ENCODE measurements around the gene IPO8.

IPO8 gene

DNA sequence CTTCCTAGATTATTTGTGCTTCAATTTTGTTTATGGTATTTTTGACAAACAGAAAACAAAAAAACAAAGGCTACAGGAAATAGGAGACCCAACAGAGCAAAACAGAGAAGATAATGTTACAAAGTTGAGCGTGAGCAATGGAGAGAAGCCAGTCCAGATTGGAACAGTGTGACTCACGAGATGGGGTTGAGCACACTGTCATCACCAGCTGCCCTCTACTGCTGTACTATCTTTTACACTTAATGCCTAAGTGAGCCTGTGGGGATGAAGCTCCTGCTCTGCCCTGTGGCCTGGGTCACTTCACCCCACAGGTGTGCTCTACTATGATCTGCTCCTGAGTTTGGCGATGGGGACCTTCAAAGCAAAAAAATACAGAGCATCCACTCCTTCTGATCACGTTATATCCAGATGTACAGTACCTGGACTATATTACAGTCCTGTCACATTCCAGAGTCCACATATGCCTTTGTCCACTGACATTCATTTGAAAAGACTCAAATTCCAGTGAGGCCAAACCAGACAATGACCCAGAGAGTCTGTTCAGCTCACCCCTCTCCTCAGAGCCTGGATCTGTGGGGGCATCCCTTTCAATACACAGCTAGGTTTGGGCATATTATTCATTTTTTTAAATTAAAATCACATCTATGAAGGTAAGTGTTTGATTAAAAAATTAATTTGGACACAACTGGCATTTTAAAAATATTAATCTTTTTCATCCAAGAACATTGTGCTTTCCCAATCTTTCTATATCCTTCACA, 4.4 kb downstream of the IPO8 start:
- Histone ChIP-seq H3K27me3 (ENCODE audit: control insufficient read depth, insufficient read depth, low read length) (no peaks in the 10 kb centered on the region), H3K4me1 (ENCODE audit: control insufficient read depth, insufficient read depth, low read length) (peaks cover 10% of the 10 kb centered on the region), H3K36me3 (ENCODE audit: control insufficient read depth, insufficient read depth, low read length) (no peaks in the 10 kb centered on the region), H3K4me3 (ENCODE audit: low read depth, low read length) (no peak overlapping the region), H3K9me3 (ENCODE audit: control insufficient read depth, insufficient read depth, low read depth, low read length) (no peaks in the 10 kb centered on the region), H3K27ac (ENCODE audit: low read depth, low read length) (no peak overlapping the region), H3K9ac (ENCODE audit: low read length) (no peak overlapping the region)

DNA sequence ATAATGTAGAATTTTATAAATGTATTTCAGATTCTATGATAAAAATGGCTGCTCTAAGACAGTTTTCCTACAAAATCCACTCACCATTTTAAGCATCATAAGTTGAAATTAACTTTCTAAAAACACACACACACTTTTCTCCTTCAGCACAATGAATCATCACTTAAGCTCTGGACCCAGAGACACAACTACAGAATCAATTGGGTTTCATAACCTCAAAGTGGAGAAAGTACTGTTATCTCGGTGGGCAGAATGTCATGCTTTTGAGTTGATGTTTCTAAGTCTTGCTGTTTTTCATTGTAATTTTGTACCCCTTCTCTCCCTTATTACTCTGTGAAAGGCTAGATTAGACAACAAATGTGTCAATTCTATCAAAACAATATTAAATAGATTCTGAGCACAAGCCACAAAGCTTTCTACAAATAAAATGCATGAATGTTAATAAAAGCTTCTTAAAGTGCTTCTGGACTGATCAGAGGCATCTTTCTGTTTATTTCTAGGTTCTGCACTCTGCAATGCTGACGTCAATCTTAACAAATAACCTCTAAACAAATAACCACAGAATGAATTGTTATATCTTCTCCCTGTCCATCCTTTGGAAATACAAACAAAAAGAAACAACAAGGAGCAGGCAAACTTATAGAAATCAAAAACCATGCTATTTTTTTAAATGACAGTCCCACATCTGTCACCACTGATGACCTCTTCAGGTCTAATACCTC, 8.2 kb downstream of the IPO8 start:
- no peak overlapping the region for H3K9ac ChIP-seq (ENCODE audit: low read length)
- peaks cover 4% of the 10 kb centered on the region for H3K36me3 ChIP-seq (ENCODE audit: control insufficient read depth, insufficient read depth, low read length)
- H3K27me3 ChIP-seq (ENCODE audit: control insufficient read depth, insufficient read depth, low read length) = no peaks in the 10 kb centered on the region
- H3K27ac ChIP-seq (ENCODE audit: low read depth, low read length) = no peak overlapping the region
- H3K4me1 ChIP-seq (ENCODE audit: control insufficient read depth, insufficient read depth, low read length) = no peaks in the 10 kb centered on the region
- no peaks in the 10 kb centered on the region for H3K9me3 ChIP-seq (ENCODE audit: control insufficient read depth, insufficient read depth, low read depth, low read length)
- H3K4me3 ChIP-seq (ENCODE audit: low read depth, low read length) = no peak overlapping the region

- Histone ChIP-seq H3K4me1 (ENCODE audit: control insufficient read depth, insufficient read depth, low read length) (no peaks in the 10 kb centered on the region), H3K9me3 (ENCODE audit: control insufficient read depth, insufficient read depth, low read depth, low read length) (no peaks in the 10 kb centered on the region), H3K4me3 (ENCODE audit: low read depth, low read length) (no peak overlapping the region), H3K27me3 (ENCODE audit: control insufficient read depth, insufficient read depth, low read length) (no peaks in the 10 kb centered on the region), H3K27ac (ENCODE audit: low read depth, low read length) (no peak overlapping the region), H3K36me3 (ENCODE audit: control insufficient read depth, insufficient read depth, low read length) (peaks cover 37% of the 10 kb centered on the region), H3K9ac (ENCODE audit: low read length) (no peak overlapping the region)
Observed at GRCh38 chr12:30679241-30679640, 16.4 kb downstream of the IPO8 start.

- peaks cover 39% of the 10 kb centered on the region for H3K36me3 ChIP-seq (ENCODE audit: control insufficient read depth, insufficient read depth, low read length)
- H3K27ac ChIP-seq (ENCODE audit: low read depth, low read length) = no peak overlapping the region
- no peaks in the 10 kb centered on the region for H3K9me3 ChIP-seq (ENCODE audit: control insufficient read depth, insufficient read depth, low read depth, low read length)
- no peak overlapping the region for H3K4me3 ChIP-seq (ENCODE audit: low read depth, low read length)
- H3K4me1 ChIP-seq (ENCODE audit: control insufficient read depth, insufficient read depth, low read length) = no peaks in the 10 kb centered on the region
- no peak overlapping the region for H3K9ac ChIP-seq (ENCODE audit: low read length)
- H3K27me3 ChIP-seq (ENCODE audit: control insufficient read depth, insufficient read depth, low read length) = no peaks in the 10 kb centered on the region
Observed at GRCh38 chr12:30678221-30678620, 17.4 kb downstream of the IPO8 start.

DNA sequence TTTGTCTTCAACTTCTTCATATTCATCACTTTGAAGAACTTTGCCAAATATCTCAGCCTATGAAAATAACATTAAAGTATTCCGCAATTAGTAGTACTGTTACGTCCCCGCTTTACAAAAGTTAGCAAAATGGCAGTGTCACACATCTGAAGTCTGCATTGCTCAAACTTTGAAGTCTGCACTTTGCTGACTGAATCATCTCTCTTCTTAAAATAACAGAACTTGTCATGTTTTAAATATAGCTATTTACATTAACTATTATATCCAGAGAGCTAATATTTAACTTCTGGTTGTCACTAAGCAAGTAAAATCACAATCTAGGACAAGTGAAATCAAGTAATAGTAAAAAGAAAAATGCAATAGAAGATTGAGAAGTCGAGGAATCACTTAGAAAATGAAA, 34.5 kb downstream of the IPO8 start:
- Histone ChIP-seq H3K9ac (ENCODE audit: low read length) (no peak overlapping the region), H3K9me3 (ENCODE audit: control insufficient read depth, insufficient read depth, low read depth, low read length) (no peaks in the 10 kb centered on the region), H3K27me3 (ENCODE audit: control insufficient read depth, insufficient read depth, low read length) (no peaks in the 10 kb centered on the region), H3K4me3 (ENCODE audit: low read depth, low read length) (no peak overlapping the region), H3K36me3 (ENCODE audit: control insufficient read depth, insufficient read depth, low read length) (peaks cover 30% of the 10 kb centered on the region), H3K27ac (ENCODE audit: low read depth, low read length) (no peak overlapping the region), H3K4me1 (ENCODE audit: control insufficient read depth, insufficient read depth, low read length) (no peaks in the 10 kb centered on the region)

GRCh38 chr12:30652034-30652696, 43.5 kb downstream of the IPO8 start:
- Histone ChIP-seq H3K4me1 (ENCODE audit: control insufficient read depth, insufficient read depth, low read length) (no peaks in the 10 kb centered on the region), H3K27me3 (ENCODE audit: control insufficient read depth, insufficient read depth, low read length) (no peaks in the 10 kb centered on the region), H3K9me3 (ENCODE audit: control insufficient read depth, insufficient read depth, low read depth, low read length) (no peaks in the 10 kb centered on the region), H3K36me3 (ENCODE audit: control insufficient read depth, insufficient read depth, low read length) (peaks cover 12% of the 10 kb centered on the region; the same call in 1 of the 2 replicates), H3K9ac (ENCODE audit: low read length) (no peak overlapping the region), H3K4me3 (ENCODE audit: low read depth, low read length) (no peak overlapping the region), H3K27ac (ENCODE audit: low read depth, low read length) (no peak overlapping the region)

- Histone ChIP-seq H3K4me1 (ENCODE audit: control insufficient read depth, insufficient read depth, low read length) (peaks cover 12% of the 10 kb centered on the region), H3K36me3 (ENCODE audit: control insufficient read depth, insufficient read depth, low read length) (peaks cover 6% of the 10 kb centered on the region; the same call in 1 of the 2 replicates), H3K4me3 (ENCODE audit: low read depth, low read length) (no peak overlapping the region), H3K9me3 (ENCODE audit: control insufficient read depth, insufficient read depth, low read depth, low read length) (no peaks in the 10 kb centered on the region), H3K27me3 (ENCODE audit: control insufficient read depth, insufficient read depth, low read length) (no peaks in the 10 kb centered on the region), H3K9ac (ENCODE audit: low read length) (no peak overlapping the region), H3K27ac (ENCODE audit: low read depth, low read length) (no peak overlapping the region)
Observed at GRCh38 chr12:30646821-30647220, 48.8 kb downstream of the IPO8 start.

DNA sequence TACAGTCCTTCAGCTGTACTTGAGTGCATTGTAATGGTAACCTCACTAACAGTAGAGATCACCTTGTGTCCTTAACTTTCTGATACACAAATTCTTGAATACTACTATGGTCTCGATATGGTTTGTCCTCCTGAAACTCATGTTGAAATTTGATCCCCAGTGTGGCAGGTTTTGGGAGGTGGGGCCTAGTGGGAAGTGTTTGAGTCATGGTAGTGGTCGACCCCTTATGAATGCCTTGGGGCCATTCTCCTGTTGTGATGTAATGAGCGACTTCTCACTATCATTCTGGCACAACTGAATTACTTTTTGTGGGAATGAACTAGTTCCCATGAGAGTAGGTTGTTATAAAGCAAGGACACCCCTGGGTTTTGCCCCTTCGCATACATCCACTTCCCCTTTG, 52.3 kb downstream of the IPO8 start:
- H3K36me3 ChIP-seq (ENCODE audit: control insufficient read depth, insufficient read depth, low read length) = peaks cover 4% of the 10 kb centered on the region
- no peak overlapping the region for H3K4me3 ChIP-seq (ENCODE audit: low read depth, low read length)
- no peak overlapping the region for H3K27ac ChIP-seq (ENCODE audit: low read depth, low read length)
- H3K4me1 ChIP-seq (ENCODE audit: control insufficient read depth, insufficient read depth, low read length) = peaks cover 12% of the 10 kb centered on the region
- H3K9me3 ChIP-seq (ENCODE audit: control insufficient read depth, insufficient read depth, low read depth, low read length) = no peaks in the 10 kb centered on the region
- H3K9ac ChIP-seq (ENCODE audit: low read length) = no peak overlapping the region
- H3K27me3 ChIP-seq (ENCODE audit: control insufficient read depth, insufficient read depth, low read length) = no peaks in the 10 kb centered on the region

GRCh38 chr12:30640392-30640791, 55.3 kb downstream of the IPO8 start:
- Histone ChIP-seq H3K9ac (ENCODE audit: low read length) (no peak overlapping the region), H3K36me3 (ENCODE audit: control insufficient read depth, insufficient read depth, low read length) (peaks cover 10% of the 10 kb centered on the region), H3K9me3 (ENCODE audit: control insufficient read depth, insufficient read depth, low read depth, low read length) (no peaks in the 10 kb centered on the region), H3K4me1 (ENCODE audit: control insufficient read depth, insufficient read depth, low read length) (peaks cover 9% of the 10 kb centered on the region), H3K27me3 (ENCODE audit: control insufficient read depth, insufficient read depth, low read length) (no peaks in the 10 kb centered on the region), H3K4me3 (ENCODE audit: low read depth, low read length) (no peak overlapping the region), H3K27ac (ENCODE audit: low read depth, low read length) (no peak overlapping the region)

GRCh38 chr12:30635385-30635784, 60.3 kb downstream of the IPO8 start:
- no peaks in the 10 kb centered on the region for H3K9me3 ChIP-seq (ENCODE audit: control insufficient read depth, insufficient read depth, low read depth, low read length)
- H3K9ac ChIP-seq (ENCODE audit: low read length) = no peak overlapping the region
- H3K27me3 ChIP-seq (ENCODE audit: control insufficient read depth, insufficient read depth, low read length) = no peaks in the 10 kb centered on the region
- H3K36me3 ChIP-seq (ENCODE audit: control insufficient read depth, insufficient read depth, low read length) = peaks cover 41% of the 10 kb centered on the region
- H3K27ac ChIP-seq (ENCODE audit: low read depth, low read length) = no peak overlapping the region
- H3K4me1 ChIP-seq (ENCODE audit: control insufficient read depth, insufficient read depth, low read length) = no peaks in the 10 kb centered on the region
- H3K4me3 ChIP-seq (ENCODE audit: low read depth, low read length) = no peak overlapping the region

DNA sequence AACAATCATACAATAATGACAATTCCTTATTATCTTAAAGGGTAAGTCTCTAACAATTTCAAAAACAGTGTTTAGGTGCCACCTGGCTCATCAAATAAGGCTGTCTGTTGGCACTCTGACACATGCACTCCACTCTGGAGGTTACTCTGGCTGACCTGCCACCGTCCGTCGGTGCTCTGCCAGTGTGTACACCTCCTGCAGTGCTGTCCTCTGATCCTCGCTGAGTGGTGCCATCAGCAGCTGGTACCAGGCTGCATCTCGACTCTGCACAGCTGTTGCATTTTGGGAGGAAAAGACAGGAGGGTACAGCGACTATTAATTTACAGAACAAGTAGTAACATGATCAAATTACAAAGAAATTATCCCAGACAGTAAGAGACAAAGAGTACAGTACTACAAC, 63.9 kb downstream of the IPO8 start:
- Histone ChIP-seq H3K9ac (ENCODE audit: low read length) (no peak overlapping the region), H3K4me1 (ENCODE audit: control insufficient read depth, insufficient read depth, low read length) (no peaks in the 10 kb centered on the region), H3K36me3 (ENCODE audit: control insufficient read depth, insufficient read depth, low read length) (peaks cover 45% of the 10 kb centered on the region), H3K9me3 (ENCODE audit: control insufficient read depth, insufficient read depth, low read depth, low read length) (no peaks in the 10 kb centered on the region), H3K27ac (ENCODE audit: low read depth, low read length) (no peak overlapping the region), H3K4me3 (ENCODE audit: low read depth, low read length) (no peak overlapping the region), H3K27me3 (ENCODE audit: control insufficient read depth, insufficient read depth, low read length) (no peaks in the 10 kb centered on the region)
